GM21786 (cell line): ENCODE data around the gene PDE7B.

Experiments
- ATAC-seq: cut with Tn5 transposase; IDR thresholded peaks from one replicate; pipeline ENCODE4 v1.9.1; 2021; ENCODE audit not compliant: unreplicated experiment

Gene PDE7B

DNA sequence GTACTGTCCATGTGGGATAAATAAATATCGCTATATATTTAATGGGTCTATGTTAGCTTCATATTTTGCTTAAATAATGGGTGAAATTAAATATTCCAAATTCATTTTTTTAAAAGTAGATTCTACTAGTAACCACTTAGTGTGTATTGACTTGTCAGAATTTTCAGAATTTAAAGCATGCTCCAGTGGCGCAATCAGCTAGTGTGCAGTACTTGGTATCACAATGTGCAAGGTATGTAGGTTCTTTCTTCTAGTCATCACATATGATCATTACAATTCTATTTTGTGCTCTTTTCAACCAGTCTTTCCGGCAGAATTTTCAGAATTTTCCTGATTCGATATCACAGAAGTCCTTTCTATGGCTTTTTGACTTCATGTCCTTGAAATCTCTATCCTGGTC, 32.6 kb downstream of the PDE7B start:
- ATAC-seq = no peak

DNA sequence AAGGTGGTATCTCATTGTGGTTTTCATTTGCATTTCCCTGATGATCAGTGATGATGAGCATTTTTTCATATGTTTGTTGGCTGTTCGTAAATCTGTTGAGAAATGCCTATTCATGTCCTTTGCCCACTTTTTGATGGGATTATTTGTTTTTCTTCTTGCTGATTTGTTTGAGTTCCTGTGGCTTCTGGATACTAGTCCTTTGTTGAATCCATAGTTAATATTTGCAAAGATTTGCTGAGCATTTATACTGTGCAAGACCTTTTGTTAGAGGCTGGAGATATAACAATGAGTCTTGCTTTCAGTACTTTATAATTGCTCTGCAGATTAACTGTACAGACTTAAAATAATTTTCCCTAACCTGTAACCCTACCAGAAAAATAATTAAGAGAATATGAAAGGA, 35.6 kb downstream of the PDE7B start:
- ATAC-seq = no peak

DNA sequence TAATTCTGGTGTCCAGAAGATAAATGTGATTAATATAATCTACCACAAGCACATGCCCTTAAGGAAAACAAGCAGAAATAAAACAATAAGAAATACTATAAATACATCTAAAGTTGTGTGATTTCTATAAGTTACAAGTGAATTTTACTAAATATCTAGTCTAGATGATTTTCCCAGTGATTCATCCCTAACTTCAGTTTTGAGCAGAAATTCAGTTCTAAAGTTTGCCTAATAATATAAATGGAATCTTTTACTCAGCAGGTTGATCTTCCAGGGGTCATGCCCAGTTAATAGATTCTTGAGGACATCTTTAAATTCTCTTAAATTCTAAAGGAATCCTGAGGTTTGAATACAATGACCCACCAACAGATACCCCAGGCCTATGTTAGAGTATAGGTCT, 37.3 kb downstream of the PDE7B start:
- no peak for ATAC-seq

DNA sequence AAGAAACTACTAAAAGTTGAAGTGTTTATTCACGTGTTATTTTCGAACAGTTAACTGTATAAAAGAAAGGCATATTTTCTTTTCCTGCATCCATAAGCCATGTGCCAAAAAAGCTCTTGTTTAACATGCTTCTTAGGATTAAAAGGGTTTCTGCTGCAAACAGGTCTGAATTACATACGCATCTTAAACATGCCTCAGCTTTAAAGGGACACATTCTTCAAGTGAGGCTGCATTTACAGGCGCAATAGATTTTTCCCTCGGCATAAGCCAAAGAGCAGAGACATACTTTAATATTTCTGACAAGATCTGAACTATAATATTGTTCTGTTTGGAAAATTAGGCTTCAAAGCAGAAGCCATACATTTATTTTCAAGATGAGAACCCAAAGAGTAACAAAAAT, 39.4 kb downstream of the PDE7B start:
- ATAC-seq = no peak

DNA sequence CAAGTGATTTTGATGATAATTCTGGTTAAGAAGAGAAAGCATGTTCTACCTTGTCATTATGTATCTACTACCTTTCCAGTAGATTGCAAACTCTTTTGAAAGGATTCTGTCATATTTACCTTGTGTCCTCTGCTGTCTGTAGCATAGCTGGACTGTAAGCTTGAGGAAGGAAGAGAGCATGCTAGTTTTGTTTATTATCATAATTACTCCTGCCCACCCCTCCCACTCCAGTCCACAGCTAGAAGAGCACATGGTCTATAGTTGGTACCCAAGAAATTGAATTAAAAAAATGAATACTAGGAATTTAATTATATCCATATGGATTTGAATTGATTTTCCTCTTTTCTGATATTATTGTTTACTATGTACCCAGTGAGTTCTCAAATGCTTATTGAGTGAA, 40.2 kb downstream of the PDE7B start:
- no peak for ATAC-seq

DNA sequence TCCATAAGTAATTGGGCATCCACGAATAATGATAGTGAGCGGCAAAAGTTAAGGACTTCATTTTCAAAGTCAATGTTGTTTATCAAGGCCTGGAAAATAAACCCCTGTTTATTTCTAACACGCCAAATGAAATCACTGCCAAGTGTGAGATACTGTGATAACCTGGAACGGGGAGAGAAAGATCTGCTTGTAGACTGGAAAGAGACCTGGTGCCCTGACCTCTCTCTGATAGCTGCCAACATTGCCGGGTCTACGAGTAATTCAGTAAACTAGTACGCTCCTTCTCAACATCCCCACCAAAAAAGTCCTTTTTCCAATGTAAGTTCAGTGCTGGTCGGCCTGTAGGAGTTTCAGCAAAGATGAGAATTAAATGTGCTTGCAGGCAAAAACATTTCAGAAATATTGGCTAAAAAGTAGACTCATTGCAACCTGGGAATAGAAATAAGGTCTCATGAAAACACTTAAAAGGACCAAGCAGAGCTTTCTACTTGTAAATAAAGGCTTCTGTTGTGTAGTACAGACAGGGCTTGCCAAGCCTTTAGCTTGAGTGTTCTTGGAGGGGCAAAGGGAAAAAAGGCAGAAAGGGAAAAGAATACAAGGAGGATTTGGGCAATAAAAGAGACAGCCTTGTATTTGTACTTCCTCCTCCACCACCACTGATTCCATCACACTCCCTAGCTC, 43.9 kb downstream of the PDE7B start:
- ATAC-seq = no peak

DNA sequence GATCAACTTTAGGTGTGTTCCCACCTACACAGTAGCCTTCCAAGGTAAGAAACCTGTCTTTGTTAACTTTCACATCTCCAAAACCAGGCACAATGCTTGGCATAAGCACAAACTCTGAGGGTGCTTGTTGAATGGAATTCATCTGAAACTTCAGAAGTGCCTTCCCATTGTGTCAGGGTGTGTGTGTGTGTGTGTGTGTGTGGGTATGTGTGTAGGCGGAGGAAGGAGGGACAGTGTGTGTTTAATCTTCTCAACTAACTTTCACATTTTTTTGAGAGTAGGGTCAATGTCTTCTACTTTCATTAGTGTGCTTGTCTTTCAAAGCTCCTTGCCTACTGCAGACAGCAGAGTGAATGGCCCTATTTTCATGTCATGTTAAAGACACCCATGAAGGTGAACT, 45.6 kb downstream of the PDE7B start:
- ATAC-seq = no peak

DNA sequence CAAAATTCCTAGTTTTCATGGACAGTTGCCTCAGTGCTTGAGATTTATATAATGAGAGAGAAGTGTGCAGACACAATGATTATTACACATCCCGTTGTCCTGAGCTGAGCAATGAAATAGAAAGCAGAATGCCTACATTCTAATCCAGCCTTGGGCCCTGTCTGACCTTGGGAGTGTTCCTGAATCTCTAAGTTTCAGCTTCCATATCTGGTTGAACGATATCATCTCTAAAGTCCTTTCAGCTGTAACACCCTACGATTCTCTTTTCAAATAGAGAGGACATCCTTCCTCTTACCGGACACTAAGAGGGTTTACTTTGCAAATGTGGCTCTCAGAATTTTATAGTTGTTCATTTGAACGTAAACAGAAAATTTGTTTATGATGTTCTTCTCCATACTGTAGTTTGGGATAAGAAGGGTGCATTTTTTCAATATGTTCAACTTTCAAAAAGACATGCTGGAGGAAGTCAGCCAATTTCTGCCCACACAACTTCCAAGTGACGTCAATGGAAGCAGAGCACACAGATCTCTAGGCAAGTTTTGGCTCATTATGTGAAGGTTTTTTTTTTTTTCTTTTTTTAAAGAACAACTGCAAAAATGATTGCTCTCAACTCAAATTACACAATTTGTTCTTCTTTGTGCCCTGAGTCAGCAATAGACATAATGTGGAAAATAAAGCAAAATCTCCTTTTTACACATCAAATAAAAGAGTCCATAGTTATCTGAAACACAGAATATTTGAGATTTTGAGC, 50.4 kb downstream of the PDE7B start:
- no peak for ATAC-seq

DNA sequence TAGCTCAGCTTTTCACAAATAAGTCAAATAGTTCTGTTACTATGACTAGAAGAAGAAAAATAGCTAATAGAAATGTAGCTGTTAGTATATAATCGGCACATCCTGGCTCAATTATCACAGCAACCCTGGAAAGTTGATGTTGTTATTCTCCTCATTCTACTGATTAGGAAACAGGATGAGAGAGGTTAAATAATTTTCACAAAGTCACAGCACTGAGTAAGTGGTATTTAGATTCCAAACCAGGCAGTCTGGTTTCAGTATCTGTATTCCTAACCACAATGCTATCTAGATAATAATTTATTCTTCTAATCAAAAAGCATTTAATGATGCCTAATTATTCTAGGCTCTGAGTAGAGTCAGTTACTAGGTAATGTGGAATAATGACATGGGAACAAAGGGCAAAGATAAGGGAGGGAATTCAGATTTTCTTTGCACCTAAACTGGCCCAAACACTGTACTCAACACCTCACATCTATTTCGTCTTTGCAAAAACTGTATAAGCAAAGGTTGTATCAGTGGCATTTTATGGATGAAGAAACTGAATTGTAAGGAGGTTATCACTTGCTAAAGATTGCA, 51.3 kb downstream of the PDE7B start:
- no peak for ATAC-seq

DNA sequence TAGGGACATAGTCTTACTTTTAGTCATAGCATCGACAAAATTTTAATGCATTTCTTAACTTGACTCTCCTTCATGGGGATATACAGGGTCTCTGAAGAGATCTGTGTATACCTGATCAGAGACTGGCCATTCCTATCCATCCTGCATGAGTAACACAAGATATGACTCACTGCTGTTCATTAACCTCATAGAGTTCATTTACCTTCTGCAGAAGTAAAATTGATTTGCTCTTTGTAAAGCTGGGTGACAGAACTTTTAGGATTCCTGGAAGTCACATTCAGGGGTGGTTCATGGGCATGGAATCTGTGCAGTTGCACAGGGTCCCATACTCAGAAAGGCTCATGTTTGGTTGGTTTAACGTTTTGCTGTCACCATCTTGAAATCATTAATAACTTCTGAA, 53.2 kb downstream of the PDE7B start:
- ATAC-seq = no peak

DNA sequence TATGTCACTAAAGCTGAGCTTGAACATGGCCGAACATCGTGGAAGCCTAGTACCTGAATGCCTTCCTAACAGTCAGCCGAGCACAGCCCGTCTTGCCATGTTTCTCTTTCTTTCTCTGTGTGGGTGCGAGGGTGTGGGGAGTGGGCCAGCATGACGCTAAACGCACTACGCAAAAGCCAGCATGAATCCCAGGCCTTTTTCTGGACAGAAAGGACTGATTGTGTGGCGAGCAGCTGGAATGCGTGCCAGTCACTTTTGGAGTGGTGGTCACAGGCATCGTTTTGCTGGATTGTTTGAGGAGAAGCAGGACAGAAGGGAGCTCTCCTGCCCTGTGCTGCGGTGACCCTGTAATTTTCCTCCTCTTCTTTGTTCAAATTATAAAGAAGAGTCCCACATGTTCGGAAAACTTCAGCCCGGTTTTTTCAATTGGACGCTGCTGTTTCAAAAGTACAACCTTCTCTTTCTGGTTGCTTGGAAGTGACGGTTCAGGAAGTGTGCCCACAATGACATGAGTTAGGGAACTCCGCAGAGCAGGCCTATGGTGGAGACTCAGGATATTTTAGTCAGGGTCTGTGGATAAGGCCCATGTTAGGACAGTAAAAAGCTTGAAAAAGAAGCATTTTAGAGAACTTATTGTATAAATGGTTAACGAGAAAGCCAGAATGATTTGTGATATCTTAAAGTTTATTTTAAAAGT, 54.3 kb downstream of the PDE7B start:
- no peak for ATAC-seq

DNA sequence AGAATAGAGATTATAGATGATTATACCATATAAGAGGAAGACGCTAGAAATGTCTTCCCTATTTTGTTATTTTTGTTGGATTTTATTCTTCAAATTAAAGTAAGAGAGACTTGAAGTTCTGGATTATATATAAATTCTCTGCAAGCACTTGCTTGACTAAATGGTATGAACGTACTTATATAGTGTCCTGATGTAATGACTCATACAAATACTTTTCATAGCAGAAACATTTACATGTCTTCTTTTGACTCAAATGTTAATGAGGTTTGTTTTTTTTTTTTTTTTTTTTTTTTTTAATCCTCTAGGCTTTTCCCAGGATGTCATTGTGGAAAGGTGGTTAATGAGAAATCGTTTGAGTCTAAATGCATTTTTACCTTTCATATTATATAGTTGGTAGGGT, 55.0 kb downstream of the PDE7B start:
- no peak for ATAC-seq

DNA sequence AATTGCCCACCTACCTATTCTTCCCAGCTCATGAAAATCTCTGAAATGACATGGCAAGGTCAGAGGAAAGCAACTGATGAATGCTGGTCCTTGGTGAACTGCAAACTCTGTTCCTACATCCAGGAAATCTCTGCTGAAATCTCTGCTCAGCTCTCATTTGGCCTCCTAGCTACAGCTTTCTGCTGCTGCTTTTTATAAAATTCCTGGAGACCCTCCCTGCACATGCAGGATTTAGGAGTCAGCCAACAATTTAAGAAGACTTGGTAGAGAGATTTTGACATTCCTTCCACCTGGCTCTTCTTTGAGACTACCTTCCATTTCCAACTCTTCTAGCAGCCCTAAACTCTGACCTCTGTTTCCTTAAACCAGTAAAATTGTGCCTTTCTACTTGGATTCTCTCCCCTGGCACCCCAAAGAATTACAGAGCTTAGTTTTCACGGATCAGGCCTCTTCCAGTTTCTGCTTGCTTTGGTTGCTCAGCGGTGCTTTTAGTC, 55.5 kb downstream of the PDE7B start:
- ATAC-seq = no peak

DNA sequence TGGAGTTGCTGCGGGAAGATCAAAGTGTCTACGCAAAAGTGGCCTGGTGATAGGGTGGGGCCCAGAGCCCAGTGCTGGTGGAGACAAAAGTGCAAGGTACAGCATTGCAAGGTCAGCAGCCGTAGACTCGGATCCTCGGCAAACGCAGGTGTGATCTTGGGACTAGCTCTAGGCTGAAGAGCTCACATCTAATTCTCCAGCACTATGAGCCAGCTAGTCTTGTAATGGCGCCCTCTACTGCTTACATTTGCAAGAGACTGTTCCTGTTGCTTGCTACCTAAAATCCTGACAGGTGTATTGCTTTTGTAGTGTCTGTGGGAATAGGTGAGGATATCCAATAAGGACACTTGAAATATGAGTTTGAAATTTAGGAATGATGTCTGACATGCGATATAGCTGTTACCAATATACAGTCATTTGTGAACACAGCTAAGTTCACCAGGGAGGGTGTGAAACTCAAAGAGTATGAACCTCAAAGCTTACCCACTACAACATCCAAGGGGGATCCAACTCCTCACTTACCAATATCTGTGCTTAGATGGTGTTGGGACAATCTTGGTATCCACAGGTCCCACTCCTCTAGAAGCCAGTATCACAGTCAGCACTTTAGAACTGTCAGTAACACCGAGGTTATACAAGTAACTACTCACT, 58.4 kb downstream of the PDE7B start:
- peak; percentile 91 for ATAC-seq

DNA sequence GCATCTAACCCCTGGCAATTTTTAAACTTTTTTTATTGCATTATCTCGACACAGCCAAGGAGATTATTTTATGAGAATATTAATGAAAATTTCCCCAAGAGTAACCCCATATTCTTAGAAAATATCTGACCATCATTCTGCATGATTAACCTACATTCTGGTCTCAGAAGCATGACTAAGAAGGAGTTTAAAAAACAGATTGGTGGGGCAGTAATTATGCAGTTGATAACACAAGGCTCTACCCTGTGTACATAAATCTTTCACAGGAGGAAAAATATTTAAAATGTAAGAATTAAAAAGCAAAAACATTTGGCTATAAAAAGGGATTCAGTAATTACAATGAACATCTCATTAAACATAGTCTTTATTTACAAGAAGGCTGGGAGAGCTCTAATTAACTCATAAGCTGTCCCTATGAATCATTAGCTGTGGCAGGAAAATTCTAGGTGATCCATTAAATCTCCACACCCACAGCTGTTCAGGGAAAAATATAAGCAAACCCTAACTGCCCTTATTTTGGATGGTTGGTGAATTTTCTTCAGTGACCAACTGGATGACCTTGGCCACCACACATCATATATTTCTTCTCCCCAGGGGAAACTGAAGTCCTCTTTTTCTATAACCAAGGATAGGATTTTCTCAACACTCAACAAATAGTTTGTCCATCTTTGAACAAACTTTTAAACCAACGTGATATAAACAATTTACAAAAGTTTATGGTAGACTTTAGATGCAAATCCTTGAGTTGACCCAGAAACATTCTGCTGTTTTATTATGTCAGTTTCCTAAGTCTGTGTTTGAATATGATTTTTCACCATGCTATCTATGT, 59.5 kb downstream of the PDE7B start:
- ATAC-seq = no peak

DNA sequence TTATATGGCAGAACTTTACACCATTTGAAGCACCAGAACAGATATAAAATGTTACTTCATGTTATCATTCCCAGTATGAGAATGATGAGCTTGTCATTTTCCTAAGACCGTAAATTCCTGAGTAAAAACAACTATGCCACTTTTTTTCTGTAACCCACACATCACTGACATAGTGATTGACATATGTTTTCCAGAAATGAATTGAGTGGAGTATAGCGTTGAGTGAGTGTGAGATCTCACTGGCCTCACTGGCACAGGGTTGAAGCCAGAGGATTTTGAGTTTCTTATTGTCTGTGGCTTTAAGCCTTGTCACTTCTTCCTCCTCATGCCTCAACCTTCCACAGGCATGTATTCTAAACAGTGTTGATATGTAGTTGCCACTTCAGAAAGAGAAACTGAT, 62.3 kb downstream of the PDE7B start:
- no peak for ATAC-seq

DNA sequence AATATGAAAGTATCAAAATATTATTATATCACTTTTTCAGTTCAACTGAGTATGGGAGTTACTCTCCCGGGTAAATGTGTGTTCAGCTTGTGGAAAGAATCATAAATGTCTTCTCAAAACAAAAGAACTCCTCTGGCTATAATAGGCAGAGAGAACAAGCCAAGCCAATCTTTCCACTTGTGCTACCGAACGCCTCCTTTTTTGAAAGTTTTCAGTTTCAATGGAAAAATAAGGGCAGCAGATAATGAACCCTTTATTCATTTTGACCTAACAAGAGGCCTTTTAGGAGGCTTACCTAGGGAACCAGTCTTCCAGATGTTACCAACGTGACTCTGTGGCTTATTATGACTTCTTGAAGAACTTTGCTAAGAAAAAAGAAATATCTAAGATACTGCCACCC, 67.5 kb downstream of the PDE7B start:
- ATAC-seq = no peak

DNA sequence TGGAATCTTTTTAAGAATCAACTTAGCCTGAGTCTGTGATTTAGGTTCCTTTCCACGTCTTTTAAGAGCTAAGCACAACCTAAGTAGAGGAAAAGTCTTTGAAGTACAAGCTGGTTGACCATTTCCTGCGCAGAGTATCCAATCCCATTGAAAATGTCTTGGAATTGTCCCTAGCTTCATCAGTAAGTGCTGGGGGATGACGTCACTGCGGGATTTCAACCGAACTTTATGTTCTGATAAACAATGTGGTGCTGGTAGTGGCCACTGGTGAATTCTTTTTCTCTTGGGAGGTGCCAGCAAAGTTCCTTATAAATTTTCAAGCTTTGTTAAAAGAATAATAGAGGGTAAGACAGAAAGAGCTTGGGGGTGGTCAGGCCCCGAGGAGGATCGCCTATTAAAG, 69.2 kb downstream of the PDE7B start:
- no peak for ATAC-seq

DNA sequence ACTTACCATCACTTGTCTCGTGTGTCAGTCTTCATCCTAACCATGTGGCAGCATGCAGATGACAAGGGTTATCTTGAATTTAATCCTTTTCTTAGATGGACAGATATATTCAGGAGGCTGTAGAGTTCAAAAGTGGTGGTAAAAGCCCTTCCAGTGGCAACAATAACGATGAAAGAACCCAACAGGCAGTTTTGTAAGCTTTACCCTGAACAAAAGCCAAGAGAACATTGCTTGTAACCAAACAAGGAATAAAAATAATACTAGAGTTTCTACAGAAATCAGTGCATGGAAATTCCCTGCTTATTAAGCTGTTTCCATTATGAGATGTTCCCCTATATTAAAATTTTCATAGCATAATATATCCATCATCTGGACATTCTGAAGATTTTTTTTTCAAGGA, 69.7 kb downstream of the PDE7B start:
- ATAC-seq = no peak

DNA sequence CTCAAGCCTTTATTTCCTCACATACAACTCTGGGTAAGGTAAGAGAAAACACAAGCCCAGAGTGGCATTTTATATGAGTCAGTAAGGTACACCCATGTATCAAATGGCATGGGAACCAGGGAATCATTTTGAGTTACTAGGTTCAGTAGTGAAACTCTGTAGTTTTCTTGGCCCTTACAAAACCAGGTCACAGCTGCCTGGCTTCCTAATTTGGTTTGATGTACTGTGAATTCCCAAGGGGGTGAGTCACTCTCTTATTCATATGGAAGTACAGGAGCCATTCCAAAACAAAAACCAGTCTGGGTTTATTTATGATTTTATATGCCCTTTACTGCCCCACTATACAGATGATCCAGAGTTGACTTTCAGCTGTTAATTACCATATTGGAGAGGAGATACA, 70.7 kb downstream of the PDE7B start:
- no peak for ATAC-seq
